DMS 273 (cell line): ENCODE results near the gene SLC48A1.

Experiments
- DNase-seq: peaks from one replicate; lab custom pipeline; 2025; ENCODE audit not compliant: unreplicated experiment; lab: John Stamatoyannopoulos, UW

The SLC48A1 gene

GRCh38 chr12:47744005-47744651, 28.9 kb upstream of the SLC48A1 start:
- DNase-seq, result peak; percentile 17

GRCh38 chr12:47744778-47745436, 28.1 kb upstream of the SLC48A1 start:
- no peak for DNase-seq

- no peak for DNase-seq
These were observed 27.5 kb upstream of the SLC48A1 start for GRCh38 chr12:47745485-47746041.

GRCh38 chr12:47746073-47746472, 27.0 kb upstream of the SLC48A1 start:
- no peak for DNase-seq

- DNase-seq, result no peak
These were observed 26.5 kb upstream of the SLC48A1 start for GRCh38 chr12:47746523-47746922.

- DNase-seq, result no peak
These were observed 25.9 kb upstream of the SLC48A1 start for GRCh38 chr12:47747126-47747525.

GRCh38 chr12:47747596-47748506, 25.2 kb upstream of the SLC48A1 start:
- DNase-seq, result no peak

GRCh38 chr12:47748507-47748828, 24.6 kb upstream of the SLC48A1 start:
- no peak for DNase-seq

GRCh38 chr12:47748899-47749298, 24.1 kb upstream of the SLC48A1 start:
- DNase-seq, result no peak

- no peak for DNase-seq
These were observed 22.7 kb upstream of the SLC48A1 start for GRCh38 chr12:47750229-47750798.

- DNase-seq, result no peak
These were observed 22.0 kb upstream of the SLC48A1 start for GRCh38 chr12:47750916-47751470.

- no peak for DNase-seq
These were observed 21.5 kb upstream of the SLC48A1 start for GRCh38 chr12:47751561-47751960.

GRCh38 chr12:47752121-47752520, 20.9 kb upstream of the SLC48A1 start:
- DNase-seq, result no peak

- DNase-seq, result no peak
These were observed 20.5 kb upstream of the SLC48A1 start for GRCh38 chr12:47752552-47752951.

- DNase-seq, result peak; percentile 30
These were observed 19.7 kb upstream of the SLC48A1 start for GRCh38 chr12:47753021-47754001.

- no peak for DNase-seq
These were observed 18.9 kb upstream of the SLC48A1 start for GRCh38 chr12:47754126-47754525.

GRCh38 chr12:47754881-47755280, 18.2 kb upstream of the SLC48A1 start:
- no peak for DNase-seq

- DNase-seq, result no peak
These were observed 17.1 kb upstream of the SLC48A1 start for GRCh38 chr12:47755655-47756562.

GRCh38 chr12:47757364-47757839, 15.6 kb upstream of the SLC48A1 start:
- DNase-seq, result no peak
